A549 (cell line): Measurements from ENCODE around the gene ARHGDIG. TPM values are rescaled to one million over a fixed set of nuclear protein-coding genes. Genes with fewer than 3 reads are reported as not detected.

ENCODE experiments used
- ATAC-seq, 2 experiments: fragments of 200-7000 bp in 1 of 2; fragments of >200 bp in 1 of 2; cut with Nextera tagmentation in 1 of 2; cut with Tn5 transposase in 1 of 2; 3 replicates each; pipeline versions ENCODE4 v1.8.0 to v1.9.1; 2018 to 2020; ENCODE audit warnings: mild to moderate bottlenecking in 1 of 2, moderate library complexity in 1 of 2
- CTCF ChIA-PET: fragments of 300-600 bp; sonication (Branson Sonifier 250); formaldehyde crosslinking; extraction: SDS; loops from one replicate; lab custom pipeline; 2021; ENCODE audit warnings: antibody characterized with exemption, inconsistent platforms; lab: Yijun Ruan, JAX
- POLR2A ChIA-PET: fragments of 350-600 bp; formaldehyde crosslinking; extraction: SDS; loops from one replicate; lab custom pipeline; 2021; ENCODE audit warnings: antibody characterized with exemption, inconsistent platforms; lab: Yijun Ruan, JAX
- DNase-seq, 2 experiments: peaks; one replicate each; pipeline versions ENCODE4 v3.0.0 to v3.0.0-alpha.2; 2011 to 2016; ENCODE audit warnings: low read depth in 1 of 2, low spot score in 1 of 2
- FAIRE-seq: peaks from 2 replicates; lab custom pipeline; 2011; peaks lifted over from hg19 to GRCh38; lab: Jason Lieb, UNC
- H3K27ac ChIP-seq, 2 experiments: fragments of >200 bp; sonication (Bioruptor Twin); formaldehyde crosslinking; 3 replicates each; pipeline ENCODE4 v1.5.1; 2016 to 2017
- H3K4me1 ChIP-seq: fragments of >200 bp; sonication (Bioruptor Twin); formaldehyde crosslinking; 3 replicates; pipeline ENCODE4 v1.6.1; 2016
- H3K4me2 ChIP-seq: fragments of >200 bp; sonication (Bioruptor Twin); formaldehyde crosslinking; 3 replicates; pipeline ENCODE4 v1.6.1; 2016
- H3K4me3 ChIP-seq: fragments of >200 bp; sonication (Bioruptor Twin); formaldehyde crosslinking; 3 replicates; pipeline ENCODE4 v1.5.1; 2016
- H3K9me3 ChIP-seq: fragments of >200 bp; sonication (Bioruptor Twin); formaldehyde crosslinking; 3 replicates; pipeline ENCODE4 v1.6.1; 2016
- CEBPB ChIP-seq, 2 experiments: fragments of >200 bp in 1 of 2; sonication (Bioruptor Twin) in 1 of 2; formaldehyde crosslinking in 1 of 2; IDR thresholded peaks; 2 replicates each; pipeline ENCODE4 v1.6.1; 2012 to 2016
- EHMT2 ChIP-seq: fragments of 200-600 bp; sonication (generic); IDR thresholded peaks from 2 replicates; pipeline ENCODE4 v1.6.1; 2016; ENCODE audit warnings: antibody characterized with exemption, low read depth, mild to moderate bottlenecking, moderate library complexity
- ELK1 ChIP-seq: fragments of 150-350 bp; IDR thresholded peaks from 2 replicates; pipeline ENCODE4 v1.6.1; 2014; ENCODE audit warnings: low read depth, mild to moderate bottlenecking, low read length
- FOSB ChIP-seq: fragments of 250-450 bp; sonication (Bioruptor Pico); IDR thresholded peaks from 2 replicates; pipeline ENCODE4 v1.5.0; 2020; ENCODE audit warnings: mild to moderate bottlenecking, moderate library complexity
- HES2 ChIP-seq: fragments of >200 bp; sonication (Bioruptor Twin); formaldehyde crosslinking; IDR thresholded peaks from 2 replicates; pipeline ENCODE4 v1.6.1; 2016
- HOXA7 ChIP-seq: fragments of 250-450 bp; sonication (Bioruptor Pico); IDR thresholded peaks from 2 replicates; pipeline ENCODE4 v1.5.0; 2020; ENCODE audit warnings: mild to moderate bottlenecking, moderate library complexity
- KDM1A ChIP-seq: fragments of 200-600 bp; sonication (generic); IDR thresholded peaks from 2 replicates; pipeline ENCODE4 v1.6.1; 2016; ENCODE audit warnings: low read depth, mild to moderate bottlenecking
- NFE2L2 ChIP-seq: fragments of 150-350 bp; conservative IDR thresholded peaks from 2 replicates; pipeline ENCODE4 v1.6.1; 2014; ENCODE audit warnings: low read length
- NR3C1 ChIP-seq: fragments of >200 bp; sonication (Bioruptor Twin); formaldehyde crosslinking; IDR thresholded peaks from 3 replicates; pipeline ENCODE4 v1.6.1; 2017
- PHF8 ChIP-seq: fragments of 200-600 bp; sonication (generic); IDR thresholded peaks from 2 replicates; pipeline ENCODE4 v1.6.1; 2016; ENCODE audit warnings: low read depth, mild to moderate bottlenecking, antibody characterized with exemption, moderate library complexity, borderline replicate concordance
- POLR2A ChIP-seq: IDR thresholded peaks from 2 replicates; pipeline ENCODE4 v1.6.1; 2012; ENCODE audit warnings: mild to moderate bottlenecking, low read length
- RAD21 ChIP-seq, 2 experiments: fragments of >200 bp in 1 of 2; sonication (Bioruptor Twin) in 1 of 2; formaldehyde crosslinking in 1 of 2; IDR thresholded peaks in 1 of 2; conservative IDR thresholded peaks in 1 of 2; 2 replicates in 1 of 2; 3 replicates in 1 of 2; pipeline ENCODE4 v1.6.1; 2012 to 2018; ENCODE audit warnings: inconsistent platforms in 1 of 2
- RARB ChIP-seq: fragments of 250-450 bp; sonication (Bioruptor Pico); IDR thresholded peaks from 2 replicates; pipeline ENCODE4 v1.8.0; 2021; ENCODE audit warnings: mild to moderate bottlenecking, moderate library complexity
- REST ChIP-seq: fragments of 200-600 bp; sonication (generic); IDR thresholded peaks from 2 replicates; pipeline ENCODE4 v1.6.1; 2016; ENCODE audit warnings: antibody characterized with exemption, mild to moderate bottlenecking, moderate library complexity
- USF2 ChIP-seq: fragments of 450-650 bp; IDR thresholded peaks from 2 replicates; pipeline ENCODE4 v1.6.1; 2014; ENCODE audit warnings: antibody characterized with exemption
- WGBS: methylation state at CpG from one replicate; pipeline ENCODE4 v1.1.6; 2017; ENCODE audit errors: missing lambda C conversion rate; 5-methylcytosine and 5-hydroxymethylcytosine counted together
- polyA plus RNA-seq, 4 experiments: library from polyadenylated mRNA; depleted of rRNA in 3 of 4; stranded (reverse); fragments of >200 nt; fragmentation: RNase III in 1 of 4; extraction: RNeasy Plus Mini Kit Qiagen cat#74134 plus additional on column Dnase treatment in 1 of 4; gene quantifications; 2 replicates in 3 of 4; 3 replicates in 1 of 4; pipeline ENCODE4 v1.2.3, GENCODE V29; 2011 to 2017
- TF ChIP-seq, protein P1 (sequence below): fragments of >200 bp; sonication (Bioruptor Twin); formaldehyde crosslinking; IDR thresholded peaks from 3 replicates; pipeline ENCODE4 v1.5.1; 2016
- TF ChIP-seq, protein P2 (sequence below): IDR thresholded peaks from 2 replicates; pipeline ENCODE4 v1.6.1; 2012
- TF ChIP-seq, protein P3 (sequence below): IDR thresholded peaks from 2 replicates; pipeline ENCODE4 v1.6.1; 2012; ENCODE audit warnings: low read depth, borderline replicate concordance

Gene ARHGDIG
- polyA plus RNA-seq, 2 of the 4 experiments (the other 2 are of a cell fraction) = 1.1 to 1.9 TPM

DNA sequence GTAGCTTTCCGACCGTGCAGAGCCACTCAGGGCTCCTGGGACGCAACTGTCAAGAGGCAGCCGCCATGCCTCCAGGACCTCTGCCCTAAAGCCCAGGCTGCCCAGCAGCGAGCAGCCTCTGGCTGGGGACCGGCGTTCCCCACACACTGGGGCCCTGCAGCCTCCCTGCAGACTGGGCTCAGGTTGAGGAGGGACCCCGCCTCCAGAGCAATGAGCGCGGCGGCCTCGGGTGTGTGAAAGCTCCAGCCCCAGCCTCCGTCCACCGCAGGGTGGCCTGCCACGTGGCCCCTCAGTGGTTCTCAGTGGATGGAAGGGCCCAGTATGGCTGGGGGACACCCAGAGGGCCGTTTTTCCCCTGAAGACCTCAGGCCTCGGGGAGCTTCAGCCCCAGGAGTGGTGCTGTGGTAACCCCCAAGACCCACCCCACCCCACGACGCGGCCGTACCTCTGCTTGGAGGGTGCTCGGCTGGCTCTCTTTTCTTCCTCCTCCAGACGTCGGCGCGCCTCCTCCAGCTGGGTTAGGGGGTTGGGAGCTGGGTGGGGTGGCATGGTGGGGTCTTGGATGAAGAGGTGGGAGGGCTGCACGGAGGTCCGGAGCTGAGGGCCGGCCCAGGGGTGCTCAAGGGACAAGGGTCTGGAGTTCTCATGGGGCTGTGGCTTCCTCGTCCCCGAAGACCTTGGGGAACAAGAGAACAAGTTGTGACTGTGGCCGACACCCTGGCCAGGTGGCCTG, 12.8 kb downstream of the ARHGDIG start:
- POLR2A ChIA-PET = no interaction called here
- WGBS = 97% methylated on average over 19 of the region's 32 CpGs
- no peak for ATAC-seq
- no peaks in the 10 kb centered on the region for H3K4me1 ChIP-seq
- FAIRE-seq = no peak
- H3K4me2 ChIP-seq = no peak overlapping the region
- H3K27ac ChIP-seq = no peak overlapping the region
- TF ChIP-seq PHF8 = no peak
- TF ChIP-seq, all 56 proteins: peak for 0
- Histone ChIP-seq H3K4me3 (no peak overlapping the region), H3K9me3 (no peaks in the 10 kb centered on the region)
- CTCF ChIA-PET = interaction anchor here (0.8 to 1.2 kb wide), 4 partner anchors 9 to 186 kb away, joined by 3 to 6 read pairs (median 3); no protein-coding TSS in a partner anchor
- DNase-seq = no peak

GRCh38 chr16:296276-296675, 15.9 kb downstream of the ARHGDIG start:
- H3K9me3 ChIP-seq = no peaks in the 10 kb centered on the region
- no peak for TF ChIP-seq NFE2L2
- TF ChIP-seq, protein P1, sequence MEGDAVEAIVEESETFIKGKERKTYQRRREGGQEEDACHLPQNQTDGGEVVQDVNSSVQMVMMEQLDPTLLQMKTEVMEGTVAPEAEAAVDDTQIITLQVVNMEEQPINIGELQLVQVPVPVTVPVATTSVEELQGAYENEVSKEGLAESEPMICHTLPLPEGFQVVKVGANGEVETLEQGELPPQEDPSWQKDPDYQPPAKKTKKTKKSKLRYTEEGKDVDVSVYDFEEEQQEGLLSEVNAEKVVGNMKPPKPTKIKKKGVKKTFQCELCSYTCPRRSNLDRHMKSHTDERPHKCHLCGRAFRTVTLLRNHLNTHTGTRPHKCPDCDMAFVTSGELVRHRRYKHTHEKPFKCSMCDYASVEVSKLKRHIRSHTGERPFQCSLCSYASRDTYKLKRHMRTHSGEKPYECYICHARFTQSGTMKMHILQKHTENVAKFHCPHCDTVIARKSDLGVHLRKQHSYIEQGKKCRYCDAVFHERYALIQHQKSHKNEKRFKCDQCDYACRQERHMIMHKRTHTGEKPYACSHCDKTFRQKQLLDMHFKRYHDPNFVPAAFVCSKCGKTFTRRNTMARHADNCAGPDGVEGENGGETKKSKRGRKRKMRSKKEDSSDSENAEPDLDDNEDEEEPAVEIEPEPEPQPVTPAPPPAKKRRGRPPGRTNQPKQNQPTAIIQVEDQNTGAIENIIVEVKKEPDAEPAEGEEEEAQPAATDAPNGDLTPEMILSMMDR = no peak
- no peak for TF ChIP-seq EHMT2
- no peak for TF ChIP-seq KDM1A
- TF ChIP-seq, protein P2, sequence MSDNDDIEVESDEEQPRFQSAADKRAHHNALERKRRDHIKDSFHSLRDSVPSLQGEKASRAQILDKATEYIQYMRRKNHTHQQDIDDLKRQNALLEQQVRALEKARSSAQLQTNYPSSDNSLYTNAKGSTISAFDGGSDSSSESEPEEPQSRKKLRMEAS = no peak
- FAIRE-seq (no peak), ATAC-seq (peak in 1 of 2 experiments; percentile 14; a peak in 2 of 6 replicates), DNase-seq (no peak)
- H3K4me1 ChIP-seq = no peaks in the 10 kb centered on the region
- WGBS = 95% methylated on average over 4 of the region's 14 CpGs
- no peak overlapping the region for H3K27ac ChIP-seq
- ChIA-PET CTCF (interaction anchor here (0.9 to 2.5 kb wide), 4 partner anchors 11 to 66 kb away, joined by 3 to 8 read pairs (median 4); no protein-coding TSS in a partner anchor), POLR2A (no interaction called here)
- no peak overlapping the region for H3K4me2 ChIP-seq
- no peak overlapping the region for H3K4me3 ChIP-seq

DNA sequence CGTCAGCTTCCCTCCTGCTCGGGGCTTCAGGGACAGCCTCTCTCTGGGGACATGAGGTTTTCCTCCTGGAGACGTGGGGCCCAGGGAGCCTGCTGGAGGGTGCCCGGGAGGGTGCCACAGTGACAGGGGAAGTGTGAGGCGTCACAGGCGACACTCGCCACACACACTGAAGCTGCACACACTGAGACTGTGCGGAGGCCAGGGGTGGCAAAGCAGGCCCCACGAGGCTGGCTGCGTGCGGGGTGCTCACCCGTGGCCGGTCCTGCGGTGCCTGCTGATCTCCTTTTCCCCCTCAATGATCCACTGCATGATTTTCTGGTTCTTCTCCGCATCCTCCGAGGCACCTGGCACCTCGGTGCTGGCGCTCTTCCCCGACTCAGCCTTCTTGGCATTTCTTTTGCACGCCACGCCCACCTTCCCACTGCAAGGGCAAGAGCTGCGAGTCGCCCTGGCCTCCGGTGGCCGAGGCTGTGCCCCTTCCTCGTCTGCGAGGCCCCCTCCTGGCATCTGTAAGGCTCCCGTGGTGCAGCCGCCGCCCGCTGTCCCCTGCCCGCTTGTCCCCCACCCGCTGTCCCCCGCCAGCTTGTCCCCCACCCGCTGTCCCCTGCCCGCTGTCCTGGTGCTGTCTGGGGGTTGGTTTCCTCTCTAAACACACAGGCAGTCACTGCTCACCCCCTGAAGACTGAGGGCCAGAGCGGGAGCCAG, 16.6 kb downstream of the ARHGDIG start:
- DNase-seq = no peak
- CTCF ChIA-PET = no interaction called here
- Histone ChIP-seq H3K4me3 (no peak overlapping the region), H3K9me3 (no peaks in the 10 kb centered on the region), H3K27ac (no peak overlapping the region), H3K4me2 (no peak overlapping the region), H3K4me1 (no peaks in the 10 kb centered on the region)
- no peak for FAIRE-seq
- no peak for TF ChIP-seq CEBPB (IDR thresholded peaks at IDR 0.05)
- TF ChIP-seq, protein P3, sequence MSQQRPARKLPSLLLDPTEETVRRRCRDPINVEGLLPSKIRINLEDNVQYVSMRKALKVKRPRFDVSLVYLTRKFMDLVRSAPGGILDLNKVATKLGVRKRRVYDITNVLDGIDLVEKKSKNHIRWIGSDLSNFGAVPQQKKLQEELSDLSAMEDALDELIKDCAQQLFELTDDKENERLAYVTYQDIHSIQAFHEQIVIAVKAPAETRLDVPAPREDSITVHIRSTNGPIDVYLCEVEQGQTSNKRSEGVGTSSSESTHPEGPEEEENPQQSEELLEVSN = no peak
- no peak for TF ChIP-seq USF2
- TF ChIP-seq FOSB (CRISPR knock-in tag) = no peak
- TF ChIP-seq REST = no peak
- no peak for TF ChIP-seq KDM1A
- no peak for TF ChIP-seq POLR2A
- no peak for TF ChIP-seq HOXA7 (CRISPR knock-in tag)
- no peak for TF ChIP-seq HES2
- TF ChIP-seq ELK1 = no peak
- TF ChIP-seq RARB = no peak
- no peak for TF ChIP-seq RAD21 (conservative IDR thresholded peaks at IDR 0.05 in 1 of 2, IDR thresholded peaks at IDR 0.05 in 1 of 2)
- no peak for TF ChIP-seq NR3C1
- TF ChIP-seq, protein P1 = no peak
- WGBS = 88% methylated on average over 27 of the region's 37 CpGs
- POLR2A ChIA-PET = no interaction called here
- ATAC-seq = peak; percentile 13 to 16; a peak in 4 of 6 replicates
